ENCODE measurements around the gene IMMT. TPM values are rescaled to one million over a fixed set of nuclear protein-coding genes. Genes with fewer than 3 reads are reported as not detected.

The IMMT gene
- total RNA-seq, 1 experiment from 2014 or later = 162 TPM

- H3K27ac ChIP-seq = no peak overlapping the region
- H3K36me3 ChIP-seq = peaks cover 96% of the 10 kb centered on the region
- H3K27me3 ChIP-seq = no peaks in the 10 kb centered on the region
- no peak for DNase-seq
- no peak overlapping the region for H3K4me3 ChIP-seq
- no peaks in the 10 kb centered on the region for H3K4me1 ChIP-seq
- H3K9me3 ChIP-seq (replicated peaks) = no peaks in the 10 kb centered on the region
Observed at GRCh38 chr2:86123328-86123925, 71.8 kb downstream of the IMMT start.

- H3K4me3 ChIP-seq = no peak overlapping the region
- peaks cover 17% of the 10 kb centered on the region; the same call in 1 of the 2 replicates for H3K4me1 ChIP-seq
- DNase-seq = no peak
- no peak overlapping the region for H3K27ac ChIP-seq
- H3K9me3 ChIP-seq (replicated peaks) = no peaks in the 10 kb centered on the region
- H3K36me3 ChIP-seq = peaks cover 94% of the 10 kb centered on the region
- H3K27me3 ChIP-seq = no peaks in the 10 kb centered on the region
Observed at GRCh38 chr2:86118130-86118529, 77.1 kb downstream of the IMMT start.

- DNase-seq = no peak
- H3K27ac ChIP-seq = peak overlapping the region; percentile 94; the same call in 1 of the 2 replicates
- no peaks in the 10 kb centered on the region for H3K9me3 ChIP-seq (replicated peaks)
- H3K4me3 ChIP-seq = peak overlapping the region; percentile 81
- H3K36me3 ChIP-seq = peaks cover 48% of the 10 kb centered on the region
- H3K27me3 ChIP-seq = no peaks in the 10 kb centered on the region
- H3K4me1 ChIP-seq = no peaks in the 10 kb centered on the region
Observed at GRCh38 chr2:86107031-86107430, 88.2 kb downstream of the IMMT start.

- H3K9me3 ChIP-seq (replicated peaks) = no peaks in the 10 kb centered on the region
- H3K4me3 ChIP-seq = peak within 1 kb of the TSS; percentile 81
- H3K4me1 ChIP-seq = no peaks in the 10 kb centered on the region
- peak within 1 kb of the TSS; percentile 94 for H3K27ac ChIP-seq
- H3K27me3 ChIP-seq = no peaks in the 10 kb centered on the region
- DNase-seq = peak; percentile 98 to 99
- H3K36me3 ChIP-seq = peaks cover 48% of the 10 kb centered on the region
Observed at GRCh38 chr2:86105969-86106945, 89.0 kb downstream of the IMMT start, which contains the start of gene PTCD3. Gene PTCD3, plus strand, starts transcription at chr2:86106235. Its CDS starts 13 bp downstream, at chr2:86106248.

GRCh38 chr2:86105252-86105968, 89.9 kb downstream of the IMMT start, which contains the start of gene POLR1A:
Gene POLR1A, minus strand, starts transcription at chr2:86105886. Its CDS starts 110 bp downstream, at chr2:86105776.
- Histone ChIP-seq H3K4me1 (no peaks in the 10 kb centered on the region), H3K4me3 (peak within 1 kb of the TSS; percentile 81), H3K27me3 (no peaks in the 10 kb centered on the region), H3K36me3 (peaks cover 45% of the 10 kb centered on the region), H3K9me3 (replicated peaks) (no peaks in the 10 kb centered on the region), H3K27ac (peak within 1 kb of the TSS; percentile 94)
- peak; percentile 94 to 97 for DNase-seq

GRCh38 chr2:86102157-86102556, 93.1 kb downstream of the IMMT start:
- Histone ChIP-seq H3K36me3 (peaks cover 46% of the 10 kb centered on the region), H3K27me3 (no peaks in the 10 kb centered on the region), H3K4me1 (no peaks in the 10 kb centered on the region), H3K9me3 (replicated peaks) (no peaks in the 10 kb centered on the region), H3K27ac (no peak overlapping the region), H3K4me3 (no peak overlapping the region)
- no peak for DNase-seq

- Histone ChIP-seq H3K36me3 (peaks cover 76% of the 10 kb centered on the region), H3K27ac (no peak overlapping the region), H3K27me3 (no peaks in the 10 kb centered on the region), H3K4me3 (no peak overlapping the region), H3K9me3 (replicated peaks) (no peaks in the 10 kb centered on the region), H3K4me1 (no peaks in the 10 kb centered on the region)
- no peak for DNase-seq
Observed at GRCh38 chr2:86097913-86098312, 97.3 kb downstream of the IMMT start.

GRCh38 chr2:86097114-86097896, 98.0 kb downstream of the IMMT start:
- Histone ChIP-seq H3K9me3 (replicated peaks) (no peaks in the 10 kb centered on the region), H3K4me1 (no peaks in the 10 kb centered on the region), H3K4me3 (no peak overlapping the region), H3K27ac (no peak overlapping the region), H3K27me3 (no peaks in the 10 kb centered on the region), H3K36me3 (peaks cover 73% of the 10 kb centered on the region)
- no peak for DNase-seq

- no peaks in the 10 kb centered on the region for H3K4me1 ChIP-seq
- DNase-seq = no peak
- no peak overlapping the region for H3K4me3 ChIP-seq
- H3K9me3 ChIP-seq (replicated peaks) = no peaks in the 10 kb centered on the region
- H3K36me3 ChIP-seq = peaks cover 78% of the 10 kb centered on the region
- H3K27me3 ChIP-seq = no peaks in the 10 kb centered on the region
- H3K27ac ChIP-seq = no peak overlapping the region
Observed at GRCh38 chr2:86094229-86094628, 101.0 kb downstream of the IMMT start.

Other genes with a start within 250 kb of the IMMT start
- 49.9 and 53.0 TPM in 2 replicates for gene POLR1A, start 89.6 kb downstream of the IMMT start, total RNA-seq (2014; rRNA removed; shearing (Covaris generic))
- 209 and 245 TPM in 2 replicates for gene PTCD3, start 89.2 kb downstream of the IMMT start, total RNA-seq (2014; rRNA removed; shearing (Covaris generic))
- 57.1 and 70.8 TPM in 2 replicates for gene MRPL35, start 4.0 kb upstream of the IMMT start, total RNA-seq (2014; rRNA removed; shearing (Covaris generic))
- gene REEP1, start 142.2 kb upstream of the IMMT start, total RNA-seq (2014; rRNA removed; shearing (Covaris generic)) = 2.1 and 2.3 TPM in 2 replicates
- 34.8 and 38.7 TPM in 2 replicates for gene KDM3A, start 245.9 kb upstream of the IMMT start, total RNA-seq (2014; rRNA removed; shearing (Covaris generic))